H54 (cell line): Measurements from ENCODE around the gene RAB11FIP4.

Source experiments
- DNase-seq: peaks from one replicate; pipeline ENCODE4 v3.0.0; 2011; ENCODE audit warnings: low spot score, mixed read lengths; ENCODE audit not compliant: insufficient read length
- FAIRE-seq: peaks from 3 replicates; lab custom pipeline; 2011; peaks lifted over from hg19 to GRCh38; lab: Jason Lieb, UNC
- POLR2A ChIP-seq: IDR thresholded peaks from 2 replicates; pipeline ENCODE4 v1.6.1; 2011; ENCODE audit warnings: low read depth, mild to moderate bottlenecking, low read length

Gene RAB11FIP4

DNA sequence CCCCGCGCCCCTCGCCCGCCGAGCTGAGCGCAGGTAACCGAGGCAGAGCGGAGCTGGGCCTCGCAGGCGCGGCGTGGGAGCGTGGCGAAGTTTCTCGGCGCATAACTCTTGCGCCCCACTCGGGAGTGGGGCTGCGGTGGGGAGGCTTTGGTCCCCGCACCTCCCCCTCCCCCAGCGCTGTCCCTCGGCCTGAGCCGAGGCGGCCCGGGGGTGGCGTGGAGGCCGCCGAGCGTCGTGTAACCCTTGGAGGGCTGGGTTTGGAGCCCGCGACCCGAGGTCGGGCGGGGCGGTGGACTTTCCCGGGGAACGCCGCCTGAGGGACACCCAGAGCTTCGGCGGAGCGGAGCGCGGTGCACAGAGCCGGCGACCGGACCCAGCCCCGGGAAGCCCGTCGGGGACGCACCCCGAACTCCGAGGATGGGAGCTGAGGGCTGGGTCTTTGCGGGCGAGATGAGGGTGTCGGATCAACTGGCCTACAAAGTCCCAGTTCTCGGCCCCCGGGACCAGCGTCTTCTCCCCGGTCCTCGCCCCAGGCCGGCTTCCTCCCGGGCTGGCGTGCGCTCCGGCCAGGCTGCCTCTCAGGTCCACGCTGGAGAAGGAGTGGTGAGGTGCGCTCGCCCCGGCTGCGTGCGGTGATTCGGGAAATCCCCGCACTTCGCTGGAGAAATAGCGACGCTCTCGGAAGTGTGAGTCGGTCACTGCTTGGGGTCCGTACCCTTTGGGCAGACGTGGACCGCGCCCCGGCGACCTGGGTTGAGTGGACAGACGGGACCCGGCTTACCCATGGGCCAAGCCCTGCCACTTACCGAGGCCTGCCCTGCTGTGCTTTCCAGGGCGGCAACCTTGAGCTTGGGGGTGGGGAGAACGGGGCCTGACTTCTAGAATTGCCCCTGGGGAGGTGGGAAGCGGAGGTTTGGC, 168.4 kb downstream of the RAB11FIP4 start:
- no peak for TF ChIP-seq POLR2A
- FAIRE-seq (no peak), DNase-seq (no peak)

DNA sequence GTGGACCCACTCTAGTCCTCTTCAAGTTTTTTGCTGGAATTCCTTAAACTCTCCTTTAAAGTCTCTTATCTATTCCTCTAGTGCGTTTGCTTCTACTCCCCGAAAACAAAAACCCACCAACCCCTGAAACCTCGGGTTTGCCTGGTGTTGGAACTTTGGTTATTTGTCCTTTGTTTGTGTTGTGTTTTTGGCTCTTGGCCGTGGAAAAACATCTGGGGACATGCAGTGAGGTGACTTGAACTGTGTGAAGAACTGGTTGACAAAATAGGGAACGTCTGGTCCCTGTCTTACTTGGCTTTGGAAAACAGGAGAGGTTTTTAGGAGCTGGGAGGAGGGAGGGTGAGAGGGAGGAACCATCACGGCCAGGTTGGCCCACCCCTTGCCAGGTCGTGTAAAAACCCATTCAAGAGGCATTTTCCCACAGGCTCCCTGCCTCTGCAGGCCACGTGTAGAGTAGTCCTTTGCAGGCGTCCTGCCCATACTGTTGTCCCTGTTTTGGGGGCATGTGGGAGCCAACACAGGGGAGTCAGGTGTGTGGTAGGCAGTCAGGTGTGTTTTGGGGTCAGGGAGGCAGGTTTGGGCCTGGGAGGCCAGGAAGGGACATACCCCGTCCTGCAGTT, 169.3 kb downstream of the RAB11FIP4 start:
- DNase-seq (no peak), FAIRE-seq (no peak)
- TF ChIP-seq POLR2A = no peak

DNA sequence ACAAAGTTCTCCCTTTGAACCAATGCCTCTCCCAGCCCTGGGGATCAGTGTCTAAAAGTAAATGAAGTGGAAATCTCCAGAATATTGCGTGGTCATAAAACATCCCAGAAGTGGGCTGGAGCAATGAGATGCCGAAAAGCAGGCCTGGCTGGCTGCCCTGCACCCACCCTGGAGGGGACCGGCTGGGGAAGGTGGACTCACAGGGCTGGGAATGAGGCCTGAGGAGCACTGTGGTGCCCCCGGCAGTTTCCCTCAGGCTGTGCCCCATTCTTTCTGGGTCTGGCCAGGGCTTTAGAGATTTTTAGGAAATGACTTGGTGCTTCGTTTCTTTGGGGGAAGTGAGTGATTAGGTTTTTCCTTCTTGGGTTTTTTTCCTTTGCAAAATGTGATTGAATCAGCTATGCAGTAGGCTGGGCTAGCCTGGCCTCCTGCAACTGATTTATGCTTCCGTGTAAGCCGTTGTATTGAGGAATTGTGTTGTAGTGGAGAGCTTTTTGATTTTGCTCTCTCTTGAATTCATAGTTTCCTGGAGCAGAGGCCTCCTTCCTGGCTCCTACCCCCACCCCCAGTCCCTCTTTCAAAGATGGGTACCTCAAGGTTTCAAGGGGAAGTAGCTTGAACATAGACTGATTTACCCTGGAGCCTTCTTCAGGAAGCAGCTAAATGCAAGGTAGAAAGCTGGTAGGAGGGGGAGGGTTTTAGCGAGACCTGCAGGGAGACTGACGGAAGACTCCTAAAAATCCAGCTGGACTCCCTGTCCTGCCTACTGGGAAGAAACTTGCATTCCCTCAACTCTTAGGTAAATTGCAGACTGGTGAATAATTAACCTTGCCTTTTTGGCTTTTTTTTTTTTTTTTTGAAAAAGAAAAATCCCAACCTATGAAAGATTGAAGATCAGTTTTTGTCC, 170.2 kb downstream of the RAB11FIP4 start:
- FAIRE-seq (no peak), DNase-seq (peak; percentile 63)
- TF ChIP-seq POLR2A = no peak

DNA sequence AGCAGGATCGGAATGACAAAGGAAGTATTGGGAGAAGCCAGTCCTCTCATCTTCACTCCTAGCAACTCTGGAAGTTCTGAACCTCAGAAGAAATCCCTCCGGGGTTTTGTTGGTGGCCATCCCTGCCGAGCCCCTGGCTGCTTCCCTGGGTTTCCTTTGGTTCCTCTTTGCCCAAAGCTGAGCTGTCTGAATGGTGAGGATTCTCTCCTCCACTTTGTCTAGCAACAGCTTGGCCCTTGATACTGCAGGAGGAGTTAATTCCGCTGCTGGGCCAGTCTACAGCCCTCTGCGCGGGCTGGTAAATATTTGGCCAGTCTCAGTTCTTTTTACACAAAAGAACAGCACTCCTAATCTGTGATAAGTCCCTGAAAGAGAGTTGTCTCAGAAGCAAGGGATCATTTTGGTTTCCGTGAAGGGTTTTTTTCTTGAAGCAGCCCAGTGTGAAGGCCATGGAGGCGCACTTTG, 170.9 kb downstream of the RAB11FIP4 start:
- DNase-seq (no peak), FAIRE-seq (no peak)
- TF ChIP-seq POLR2A = no peak

DNA sequence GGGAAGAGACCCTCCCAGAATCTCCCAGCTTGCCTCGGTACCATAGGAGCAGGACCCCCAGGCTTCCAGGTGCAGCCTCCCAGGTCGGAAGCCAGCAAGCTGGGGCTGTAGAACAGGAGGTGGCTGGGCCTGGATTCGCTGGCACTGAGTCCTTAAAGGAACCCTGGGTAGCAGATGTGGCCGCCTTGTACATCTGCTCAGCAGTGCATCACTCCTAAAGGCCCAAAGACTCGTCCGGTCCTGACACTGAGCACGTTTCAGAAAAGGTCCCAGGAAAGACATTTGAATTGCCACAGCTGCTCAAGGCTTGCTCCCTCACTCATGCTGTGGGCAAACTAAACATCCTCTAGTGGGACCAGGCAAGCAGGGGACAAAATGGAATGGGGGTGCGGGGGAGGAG, 172.8 kb downstream of the RAB11FIP4 start:
- FAIRE-seq = no peak
- no peak for DNase-seq
- TF ChIP-seq POLR2A = no peak

DNA sequence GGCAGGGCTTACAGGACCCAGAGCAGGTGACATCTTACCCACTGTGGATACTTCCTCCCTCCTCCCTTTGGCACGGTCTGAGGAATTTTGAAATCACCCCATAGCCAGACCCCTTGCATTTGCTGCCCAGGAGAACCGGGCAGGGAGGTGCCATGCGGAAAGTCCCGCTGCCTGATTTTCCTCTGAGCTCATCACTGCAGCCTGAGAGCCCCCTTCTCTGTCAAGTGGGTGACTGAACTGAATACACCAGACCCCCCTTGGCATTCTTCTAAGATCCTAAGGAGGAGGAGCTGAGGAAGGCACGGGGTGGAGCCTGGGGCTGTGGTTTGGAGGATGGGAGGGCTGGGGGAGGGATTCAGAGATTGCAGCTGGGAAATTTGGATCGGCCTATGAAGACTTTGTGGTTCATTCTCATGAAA, 173.4 kb downstream of the RAB11FIP4 start:
- FAIRE-seq (no peak), DNase-seq (peak; percentile 64)
- no peak for TF ChIP-seq POLR2A

DNA sequence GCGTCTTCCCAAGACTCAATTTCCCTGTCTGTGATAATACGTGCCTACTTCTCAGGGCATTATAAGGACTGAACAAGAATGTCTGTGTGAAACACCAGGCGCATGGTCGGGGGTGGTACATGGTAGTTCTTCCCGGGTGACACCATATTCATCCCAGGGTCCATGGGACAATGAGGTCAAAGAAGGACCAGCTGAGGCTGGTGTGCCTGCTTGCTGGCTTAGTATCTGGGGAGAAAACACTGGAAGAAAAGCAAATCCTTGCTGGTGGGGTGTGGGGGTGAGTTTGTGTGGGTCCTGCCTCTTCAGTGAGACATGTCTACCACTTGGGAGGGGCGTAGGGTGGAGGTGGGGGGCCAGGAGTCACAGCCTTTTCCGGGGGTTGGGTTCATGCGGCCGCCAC, 174.2 kb downstream of the RAB11FIP4 start:
- no peak for FAIRE-seq
- no peak for TF ChIP-seq POLR2A
- DNase-seq = no peak

DNA sequence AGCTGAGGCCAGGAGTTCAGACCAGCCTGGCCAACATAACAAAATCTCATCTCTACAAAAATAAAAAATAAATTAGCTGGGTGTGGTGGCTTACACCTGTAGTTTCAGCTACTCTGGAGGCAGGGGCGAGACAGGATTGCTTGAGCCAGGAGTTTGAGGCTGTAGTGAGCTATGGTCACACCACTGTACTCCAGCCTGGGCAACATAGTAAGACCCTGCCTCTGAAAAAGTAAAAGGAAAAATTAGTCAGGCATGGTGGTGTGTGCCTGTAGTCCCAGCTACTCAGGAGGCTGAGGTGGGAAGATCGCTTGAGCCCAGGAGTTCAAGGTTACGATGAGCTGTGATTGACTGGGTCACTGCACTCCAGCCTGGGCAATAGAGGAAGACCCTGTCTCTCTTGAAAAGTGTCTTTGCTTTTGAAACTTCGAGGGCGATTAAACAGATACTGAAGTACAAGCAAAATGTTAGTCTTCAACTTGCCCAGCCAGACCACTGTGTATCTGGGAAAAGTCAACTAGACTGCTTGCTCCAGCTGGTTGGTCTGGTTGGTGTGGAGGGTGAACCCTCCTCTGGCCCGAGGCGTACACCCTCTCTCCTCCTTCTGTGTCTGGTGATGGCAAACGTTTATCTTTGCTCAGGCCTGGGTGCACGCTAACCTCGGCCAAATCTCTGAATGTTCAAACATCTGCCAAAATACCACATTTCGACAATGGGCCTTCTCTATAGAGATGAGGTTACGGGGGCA, 174.9 kb downstream of the RAB11FIP4 start:
- DNase-seq (no peak), FAIRE-seq (no peak)
- no peak for TF ChIP-seq POLR2A

DNA sequence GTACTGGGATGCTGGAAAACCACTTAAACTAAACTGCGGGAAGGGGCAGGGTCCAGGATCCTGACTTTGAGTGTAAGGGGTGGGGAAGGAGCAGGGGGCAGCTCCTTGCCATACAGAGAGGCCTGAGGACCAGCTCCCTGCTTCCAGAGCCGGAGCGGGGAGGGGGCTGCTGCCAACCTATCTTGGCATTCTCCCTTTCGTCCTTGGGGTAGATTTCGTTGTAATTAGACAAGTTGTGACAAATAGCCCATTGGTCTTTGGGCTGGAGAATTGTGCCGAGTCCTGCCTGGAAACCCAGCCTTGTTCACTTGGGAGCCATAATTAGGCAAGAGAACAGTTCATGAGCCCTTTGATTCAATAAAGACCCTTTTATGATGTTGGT, 175.5 kb downstream of the RAB11FIP4 start:
- no peak for DNase-seq
- FAIRE-seq = no peak
- TF ChIP-seq POLR2A = no peak

DNA sequence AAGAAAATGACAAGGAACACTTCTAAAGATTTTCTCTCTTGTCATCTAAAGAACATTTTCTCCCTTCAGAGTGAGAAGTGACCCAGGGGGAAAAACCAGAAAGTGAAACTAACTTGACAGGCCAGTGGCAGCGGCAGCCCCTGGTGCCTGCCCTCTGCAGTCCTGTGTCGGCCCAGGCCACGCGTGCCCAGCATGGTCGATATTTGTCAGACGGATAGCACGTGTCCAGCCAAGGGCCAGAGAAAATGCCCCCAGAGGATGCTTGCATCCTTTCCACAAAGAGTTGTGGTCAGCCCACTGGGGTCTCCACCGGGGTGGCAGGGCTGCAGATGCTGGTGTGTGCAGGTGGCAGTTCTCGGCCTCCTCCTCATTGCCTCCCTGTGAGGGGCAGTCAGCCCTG, 176.6 kb downstream of the RAB11FIP4 start:
- no peak for FAIRE-seq
- DNase-seq = no peak
- no peak for TF ChIP-seq POLR2A

DNA sequence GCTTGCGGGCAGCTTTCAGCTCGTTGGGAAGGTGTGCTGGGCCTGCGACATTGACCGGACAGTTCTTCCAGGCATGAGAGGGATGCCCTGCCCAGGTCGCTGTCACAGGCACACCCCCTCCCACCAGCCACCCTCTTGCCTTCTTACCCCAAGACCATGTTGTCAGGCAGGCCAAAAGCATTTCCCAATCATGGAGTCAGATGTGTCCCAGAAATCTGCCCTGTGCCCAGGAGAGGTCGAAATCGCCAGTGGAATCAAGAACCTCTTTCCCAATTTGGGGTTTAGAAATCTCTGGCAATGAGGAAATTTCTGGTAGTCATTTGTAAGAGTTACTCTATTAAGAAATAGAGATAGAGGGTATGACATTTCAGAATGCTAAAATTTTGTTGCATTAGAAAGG, 177.1 kb downstream of the RAB11FIP4 start:
- FAIRE-seq (no peak), DNase-seq (no peak)
- TF ChIP-seq POLR2A = no peak

DNA sequence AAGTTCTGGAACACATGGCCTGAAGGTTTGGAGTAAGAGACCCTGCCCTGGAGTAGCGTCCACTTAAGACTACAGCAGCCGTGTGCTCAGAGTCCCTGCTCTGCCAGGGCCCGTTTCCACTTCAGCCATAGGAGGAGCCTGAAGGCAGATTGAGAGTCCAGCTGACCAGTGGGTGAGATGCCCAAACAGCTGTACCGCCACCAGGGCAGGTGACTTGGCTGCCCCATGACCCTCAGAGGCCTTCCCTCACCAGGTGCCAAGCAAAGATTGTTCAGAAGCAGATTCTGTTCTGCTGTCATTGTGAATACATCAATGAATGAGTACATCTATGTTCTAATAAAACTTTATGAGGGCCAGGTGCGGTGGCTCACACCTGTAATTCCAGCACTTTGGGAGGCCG, 178.8 kb downstream of the RAB11FIP4 start:
- DNase-seq (no peak), FAIRE-seq (no peak)
- no peak for TF ChIP-seq POLR2A
